Sigmoid colon (tissue), 7 donors: Measurements from ENCODE around the gene COG5. TPM values are rescaled to one million over a fixed set of nuclear protein-coding genes. Genes with fewer than 3 reads are reported as not detected.
"Not testable (repeated sequence)": the region's sequence is repeated elsewhere in the genome, so short reads cannot be mapped to it uniquely, and the experiment has no call there.

ENCODE experiments used
- DNase-seq: peaks from one replicate; pipeline ENCODE4 v3.0.0-alpha.2; 2019
- H3K27ac ChIP-seq, 4 donors: fragments of 200-600 bp; sonication (generic); one replicate each; pipeline ENCODE4 v1.5.1; 2016 to 2019; ENCODE audit warnings: mild to moderate bottlenecking in 1 of 4
- H3K27me3 ChIP-seq, 3 donors: fragments of 200-600 bp; sonication (generic); one replicate each; pipeline ENCODE4 v1.5.1; 2019; ENCODE audit warnings: mild to moderate bottlenecking in 1 of 3
- H3K36me3 ChIP-seq, 4 donors: fragments of 200-600 bp; sonication (generic); one replicate each; pipeline ENCODE4 v1.5.1; 2016 to 2019
- H3K4me1 ChIP-seq, 4 donors: fragments of 200-600 bp; sonication (generic); one replicate each; pipeline ENCODE4 v1.5.1; 2017 to 2019
- H3K4me3 ChIP-seq, 4 donors: fragments of 200-600 bp; sonication (generic); one replicate each; pipeline ENCODE4 v1.5.1; 2017 to 2019; ENCODE audit warnings: mild to moderate bottlenecking in 2 of 4, moderate library complexity in 1 of 4
- H3K9me3 ChIP-seq, 4 donors: fragments of 200-600 bp in 3 of 4; sonication (generic) in 3 of 4; one replicate each; pipeline versions ENCODE4 v1.5.1 to v1.6.1; 2013 to 2019
- EP300 ChIP-seq, 4 donors: sonication (generic); formaldehyde crosslinking; IDR thresholded peaks; one replicate each; pipeline ENCODE4 v1.6.1; 2017; ENCODE audit warnings: antibody characterized with exemption in 4 of 4
- POLR2A ChIP-seq, 2 donors: fragments of 450-650 bp; IDR thresholded peaks; one replicate each; pipeline ENCODE4 v1.6.1; 2016; ENCODE audit warnings: antibody characterized with exemption in 2 of 2, mild to moderate bottlenecking in 2 of 2, moderate library complexity in 2 of 2
- POLR2AphosphoS5 ChIP-seq, 4 donors: sonication (generic); formaldehyde crosslinking; IDR thresholded peaks; one replicate each; pipeline ENCODE4 v1.6.1; 2017; ENCODE audit warnings: antibody characterized with exemption in 4 of 4
- WGBS, 2 donors: extraction: QIAGEN DNeasy Blood & Tissue Kit; methylation state at CpG; one replicate each; pipeline ENCODE4 v1.1.7; 2013; 5-methylcytosine and 5-hydroxymethylcytosine counted together
- intact Hi-C: fragments of 100-400 bp; cut with DNase I; formaldehyde crosslinking; loops from one replicate; pipeline ENCODE4 v1.15.1; 2023
- polyA plus RNA-seq, 3 donors: library from polyadenylated mRNA; stranded (reverse); fragments of 200-250 nt; gene quantifications; one replicate each; pipeline ENCODE4 v1.2.3, GENCODE V29; 2013
- total RNA-seq, 4 donors: library from RNA; depleted of rRNA; stranded (reverse); fragments of >200 nt; gene quantifications; one replicate each; pipeline ENCODE4 v1.1.0, GENCODE V29; 2016
- TF ChIP-seq, protein P1 (sequence below), 4 experiments: fragments of 450-650 bp in 3 of 4; fragments of 200-600 bp in 1 of 4; IDR thresholded peaks; one replicate each; pipeline ENCODE4 v1.5.1; 2016 to 2019; ENCODE audit warnings: antibody characterized with exemption in 4 of 4, mild to moderate bottlenecking in 3 of 4, moderate library complexity in 2 of 4
- donor health status: healthy with polysubstance abuse.
- donor health status: Bipolar disorder and iron deficiency.
- donor health status: healthy.

COG5 gene
- total and polyA plus RNA-seq, 7 donors, result 11.0 to 73.4 (median 27.6) TPM

GRCh38 chr7:107254398-107254985 is 309.2 kb downstream of the COG5 start:
- H3K27me3 ChIP-seq, result no peaks in the 10 kb centered on the region
- H3K9me3 ChIP-seq, result no peaks in the 10 kb centered on the region
- no peak for DNase-seq
- no peaks in the 10 kb centered on the region for H3K4me1 ChIP-seq
- intact Hi-C loops, result no loop called here
- H3K4me3 ChIP-seq, result no peak overlapping the region
- WGBS, 2 donors, result 96 to 98% methylated on average over 5 of the region's 5 CpGs
- no peaks in the 10 kb centered on the region for H3K36me3 ChIP-seq
- no peak for TF ChIP-seq EP300 (IDR thresholded peaks at IDR 0.05)
- no peak overlapping the region for H3K27ac ChIP-seq

DNA sequence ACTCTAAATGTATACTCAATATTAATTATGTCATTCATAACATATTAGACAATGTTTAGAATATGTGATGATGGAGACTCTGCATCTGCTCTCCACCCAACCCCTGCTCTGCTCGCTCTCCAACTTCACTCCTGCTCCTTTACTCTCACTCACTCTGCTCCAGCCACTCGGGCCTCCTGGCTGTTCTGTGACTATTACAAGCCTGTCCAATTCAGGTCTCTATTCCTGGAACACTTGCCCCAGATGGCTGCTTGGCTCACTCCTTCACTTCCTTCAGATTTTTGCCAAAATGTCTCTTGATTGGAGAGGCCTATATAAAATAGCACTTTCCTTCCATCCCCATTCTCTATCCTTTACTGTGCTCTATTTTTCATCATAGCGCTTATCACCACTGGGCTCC is 310.1 kb downstream of the COG5 start:
- DNase-seq, result no peak
- Histone ChIP-seq H3K27me3 (no peaks in the 10 kb centered on the region), H3K36me3 (no peaks in the 10 kb centered on the region), H3K27ac (no peak overlapping the region), H3K4me3 (no peak overlapping the region), H3K9me3 (no peaks in the 10 kb centered on the region), H3K4me1 (no peaks in the 10 kb centered on the region)
- 90 to 95% methylated on average over 3 of the region's 3 CpGs for WGBS, 2 donors
- intact Hi-C loops, result no loop called here
- TF ChIP-seq EP300 (IDR thresholded peaks at IDR 0.05) (no peak), POLR2A (IDR thresholded peaks at IDR 0.05) (no peak), POLR2AphosphoS5 (IDR thresholded peaks at IDR 0.05) (no peak)
- TF ChIP-seq, protein P1, sequence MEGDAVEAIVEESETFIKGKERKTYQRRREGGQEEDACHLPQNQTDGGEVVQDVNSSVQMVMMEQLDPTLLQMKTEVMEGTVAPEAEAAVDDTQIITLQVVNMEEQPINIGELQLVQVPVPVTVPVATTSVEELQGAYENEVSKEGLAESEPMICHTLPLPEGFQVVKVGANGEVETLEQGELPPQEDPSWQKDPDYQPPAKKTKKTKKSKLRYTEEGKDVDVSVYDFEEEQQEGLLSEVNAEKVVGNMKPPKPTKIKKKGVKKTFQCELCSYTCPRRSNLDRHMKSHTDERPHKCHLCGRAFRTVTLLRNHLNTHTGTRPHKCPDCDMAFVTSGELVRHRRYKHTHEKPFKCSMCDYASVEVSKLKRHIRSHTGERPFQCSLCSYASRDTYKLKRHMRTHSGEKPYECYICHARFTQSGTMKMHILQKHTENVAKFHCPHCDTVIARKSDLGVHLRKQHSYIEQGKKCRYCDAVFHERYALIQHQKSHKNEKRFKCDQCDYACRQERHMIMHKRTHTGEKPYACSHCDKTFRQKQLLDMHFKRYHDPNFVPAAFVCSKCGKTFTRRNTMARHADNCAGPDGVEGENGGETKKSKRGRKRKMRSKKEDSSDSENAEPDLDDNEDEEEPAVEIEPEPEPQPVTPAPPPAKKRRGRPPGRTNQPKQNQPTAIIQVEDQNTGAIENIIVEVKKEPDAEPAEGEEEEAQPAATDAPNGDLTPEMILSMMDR (IDR thresholded peaks at IDR 0.05), result no peak

DNA sequence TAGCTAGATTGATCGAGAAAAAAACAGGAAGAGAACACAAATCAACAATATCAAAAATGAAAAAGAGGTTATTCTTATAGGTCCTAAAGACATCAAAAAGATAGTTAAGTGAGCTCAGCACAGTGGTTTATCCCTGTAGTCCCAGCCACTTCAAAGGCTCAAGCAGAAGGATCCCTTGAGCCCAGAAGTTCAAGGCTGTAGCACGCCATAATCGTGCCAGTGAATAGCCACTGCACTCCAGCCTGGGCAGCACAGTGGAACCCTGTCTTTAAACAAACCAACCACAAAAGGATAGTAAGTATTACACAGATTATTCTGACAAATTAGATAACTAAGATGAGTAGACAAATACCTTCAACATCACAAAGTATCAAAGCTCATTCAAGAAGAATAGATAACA is 311.8 kb downstream of the COG5 start:
- no peak overlapping the region for H3K27ac ChIP-seq
- DNase-seq, result no peak
- no peaks in the 10 kb centered on the region for H3K27me3 ChIP-seq
- H3K4me3 ChIP-seq, result no peak overlapping the region
- WGBS, 2 donors, result 91% methylated on average over 3 of the region's 3 CpGs
- H3K4me1 ChIP-seq, result no peaks in the 10 kb centered on the region
- H3K9me3 ChIP-seq, result no peaks in the 10 kb centered on the region
- intact Hi-C loops, result no loop called here
- peaks cover 0 to 12% (median 8%) of the 10 kb centered on the region in 4 donors for H3K36me3 ChIP-seq
- TF ChIP-seq, protein P1 (IDR thresholded peaks at IDR 0.05), result no peak
- TF ChIP-seq POLR2A (IDR thresholded peaks at IDR 0.05) (no peak), POLR2AphosphoS5 (IDR thresholded peaks at IDR 0.05) (no peak), EP300 (IDR thresholded peaks at IDR 0.05) (no peak)

GRCh38 chr7:107248551-107249316 is 315.0 kb downstream of the COG5 start:
- no peak overlapping the region for H3K4me3 ChIP-seq
- TF ChIP-seq EP300 (IDR thresholded peaks at IDR 0.05), result no peak
- intact Hi-C loops, result no loop called here
- H3K27ac ChIP-seq, result no peak overlapping the region
- 96 to 98% methylated on average over 5 of the region's 5 CpGs for WGBS, 2 donors
- H3K36me3 ChIP-seq, result peaks cover 0 to 25% (median 12%) of the 10 kb centered on the region in 4 donors
- H3K4me1 ChIP-seq, result no peaks in the 10 kb centered on the region
- peaks cover 0 to 5% (median 0%) of the 10 kb centered on the region in 4 donors for H3K9me3 ChIP-seq
- no peak for DNase-seq
- H3K27me3 ChIP-seq, result no peaks in the 10 kb centered on the region

DNA sequence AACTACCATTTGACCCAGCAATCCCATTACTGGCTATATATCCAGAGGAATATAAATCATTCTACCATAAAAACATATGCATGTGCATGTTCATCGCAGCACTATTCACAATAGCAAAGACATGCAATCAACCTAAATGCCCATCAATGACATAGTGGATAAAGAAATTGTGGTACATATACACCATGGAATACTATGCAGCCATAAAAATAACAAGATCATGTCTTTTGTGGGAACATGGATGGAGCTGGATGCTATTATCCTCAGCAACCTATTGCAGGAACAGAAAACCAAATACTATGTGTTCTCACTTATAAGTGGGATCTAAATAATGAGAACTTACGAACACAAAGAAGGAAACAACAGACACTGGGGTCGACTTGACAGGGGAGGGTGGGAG is 316.9 kb downstream of the COG5 start:
- H3K36me3 ChIP-seq, result peaks cover 0 to 26% (median 12%) of the 10 kb centered on the region in 4 donors
- intact Hi-C loops, H3K27me3 ChIP-seq, H3K4me3 ChIP-seq, DNase-seq, H3K9me3 ChIP-seq, H3K4me1 ChIP-seq, H3K27ac ChIP-seq: not testable (repeated sequence)
- WGBS, 2 donors, result 97 to 98% methylated on average over 3 of the region's 3 CpGs

DNA sequence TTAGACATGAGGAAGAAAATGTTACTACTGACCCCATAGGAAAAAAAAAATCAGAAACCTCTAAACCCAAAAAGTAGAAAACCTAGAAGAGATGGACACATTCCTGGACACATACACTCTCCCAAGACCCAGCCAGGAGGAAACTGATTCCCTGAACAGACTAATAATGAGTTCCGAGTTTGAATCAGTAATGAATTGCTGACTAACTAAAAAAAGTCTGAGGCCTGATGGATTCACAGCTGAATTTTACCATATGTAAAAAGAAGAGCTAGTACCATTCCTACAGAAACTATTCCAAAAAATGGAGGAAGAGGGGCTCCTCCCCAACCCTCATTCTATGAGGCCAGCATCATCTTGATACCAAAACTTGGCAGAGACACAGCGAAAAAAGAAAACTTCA is 319.1 kb downstream of the COG5 start:
- no peak for TF ChIP-seq EP300 (IDR thresholded peaks at IDR 0.05)
- no peak for TF ChIP-seq POLR2A (IDR thresholded peaks at IDR 0.05)
- no peak for TF ChIP-seq POLR2AphosphoS5 (IDR thresholded peaks at IDR 0.05)
- TF ChIP-seq, protein P1 (IDR thresholded peaks at IDR 0.05), result no peak
- Histone ChIP-seq H3K27ac (no peak overlapping the region), H3K4me3 (no peak overlapping the region), H3K4me1 (no peaks in the 10 kb centered on the region), H3K36me3 (peaks cover 0 to 26% (median 12%) of the 10 kb centered on the region in 4 donors), H3K9me3 (peaks cover 0 to 5% (median 0%) of the 10 kb centered on the region in 4 donors), H3K27me3 (no peaks in the 10 kb centered on the region)
- intact Hi-C loops, result no loop called here
- DNase-seq, result no peak
- 96 to 99% methylated on average over 2 of the region's 2 CpGs for WGBS, 2 donors
